Transverse colon (tissue), 4 donors: ENCODE data around the gene SVOP.

Experiments
- CTCF ChIP-seq, 5 experiments: fragments of 200-600 bp in 3 of 5; fragments of 450-650 bp in 2 of 5; sonication (generic) in 3 of 5; IDR thresholded peaks; 1 replicate in 2 of 5; 2 replicates in 3 of 5; pipeline ENCODE4 v1.5.1; 2016 to 2017; ENCODE audit warnings: antibody characterized with exemption in 5 of 5, inconsistent platforms in 3 of 5, mild to moderate bottlenecking in 2 of 5, moderate library complexity in 1 of 5
- POLR2A ChIP-seq: fragments of 450-650 bp; IDR thresholded peaks from one replicate; pipeline ENCODE4 v1.6.1; 2016; ENCODE audit warnings: antibody characterized with exemption, mild to moderate bottlenecking, moderate library complexity
- POLR2AphosphoS5 ChIP-seq, 3 donors: sonication (generic); formaldehyde crosslinking; IDR thresholded peaks; one replicate each; pipeline ENCODE4 v1.6.1; 2016; ENCODE audit warnings: antibody characterized with exemption in 3 of 3

- TF ChIP-seq CTCF (IDR thresholded peaks at IDR 0.05) = no peak
- TF ChIP-seq POLR2A = no peak
- TF ChIP-seq POLR2AphosphoS5 (IDR thresholded peaks at IDR 0.05) = no peak
These were observed 6.9 kb upstream of the SVOP start for GRCh38 chr12:109027767-109028166.
